Measurements from ENCODE around the gene SLCO1B1. TPM values are rescaled to one million over a fixed set of nuclear protein-coding genes. Genes with fewer than 3 reads are reported as not detected.
"Not testable (repeated sequence)": the region's sequence is repeated elsewhere in the genome, so short reads cannot be mapped to it uniquely, and the experiment has no call there.

The SLCO1B1 gene
- total RNA-seq, 3 donors from 2014 or later: 0.15 TPM; not detected in 2

GRCh38 chr12:21129351-21129750, 1.6 kb upstream of the SLCO1B1 start:
- Histone ChIP-seq H3K4me3 (no peak overlapping the region), H3K27ac (no peak overlapping the region), H3K4me1 (no peaks in the 10 kb centered on the region), H3K27me3 (no peaks in the 10 kb centered on the region), H3K36me3 (no peaks in the 10 kb centered on the region), H3K9me3 (no peaks in the 10 kb centered on the region)
- intact Hi-C loops (cut with DNase I; ENCODE audit: low total_unique reads): no loop called here
- TF ChIP-seq POLR2A (IDR thresholded peaks at IDR 0.05) (no peak), CTCF (IDR thresholded peaks at IDR 0.05) (no peak), POLR2AphosphoS5 (IDR thresholded peaks at IDR 0.05) (no peak)
- no peak for DNase-seq (ENCODE audit: low spot score in 2 of 2)

- intact Hi-C loops (cut with DNase I; ENCODE audit: low total_unique reads): no loop called here
- no peak for TF ChIP-seq POLR2AphosphoS5 (IDR thresholded peaks at IDR 0.05)
- no peak for TF ChIP-seq POLR2A (IDR thresholded peaks at IDR 0.05)
- TF ChIP-seq CTCF (IDR thresholded peaks at IDR 0.05): no peak
Observed at GRCh38 chr12:21129906-21130305, 1.1 kb upstream of the SLCO1B1 start.

DNA sequence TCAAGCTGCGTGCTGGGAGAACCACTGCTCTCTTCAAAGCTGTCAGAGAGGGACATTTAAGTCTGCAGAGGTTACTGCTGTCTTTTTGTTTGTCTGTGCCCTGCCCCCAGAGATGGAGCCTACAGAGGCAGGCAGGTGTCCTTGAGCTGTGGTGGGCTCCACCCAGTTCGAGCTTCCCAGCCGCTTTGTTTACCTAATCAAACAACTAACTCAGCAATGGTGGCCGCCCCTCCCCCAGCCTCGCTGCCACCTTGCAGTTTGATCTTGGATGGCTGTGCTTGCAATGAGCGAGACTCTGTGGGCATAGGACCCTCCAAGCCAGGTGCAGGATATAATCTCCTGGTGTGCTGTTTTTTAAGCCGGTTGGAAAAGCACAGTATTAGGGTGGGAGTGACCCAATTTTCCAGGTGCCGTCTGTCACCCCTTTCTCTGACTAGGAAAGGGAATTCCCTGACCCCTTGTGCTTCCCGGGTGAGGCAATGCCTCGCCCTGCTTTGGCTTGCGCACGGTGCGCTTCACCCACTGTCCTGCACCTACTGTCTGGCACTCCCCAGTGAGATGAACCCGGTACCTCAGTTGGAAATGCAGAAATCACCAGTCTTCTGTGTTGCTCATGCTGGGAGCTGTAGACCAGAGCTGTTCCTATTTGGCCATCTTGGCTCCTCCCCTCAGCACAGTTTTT, 6.5 kb downstream of the SLCO1B1 start:
- intact Hi-C loops (cut with DNase I; ENCODE audit: low total_unique reads): not testable (repeated sequence)

More at GRCh38 chr12:21129906-21130305, 1.1 kb upstream of the SLCO1B1 start:
- no peak for DNase-seq (ENCODE audit: low spot score in 2 of 2)
- Histone ChIP-seq H3K27me3 (no peaks in the 10 kb centered on the region), H3K36me3 (no peaks in the 10 kb centered on the region), H3K9me3 (no peaks in the 10 kb centered on the region), H3K4me3 (no peak overlapping the region), H3K4me1 (no peaks in the 10 kb centered on the region), H3K27ac (no peak overlapping the region)

DNA sequence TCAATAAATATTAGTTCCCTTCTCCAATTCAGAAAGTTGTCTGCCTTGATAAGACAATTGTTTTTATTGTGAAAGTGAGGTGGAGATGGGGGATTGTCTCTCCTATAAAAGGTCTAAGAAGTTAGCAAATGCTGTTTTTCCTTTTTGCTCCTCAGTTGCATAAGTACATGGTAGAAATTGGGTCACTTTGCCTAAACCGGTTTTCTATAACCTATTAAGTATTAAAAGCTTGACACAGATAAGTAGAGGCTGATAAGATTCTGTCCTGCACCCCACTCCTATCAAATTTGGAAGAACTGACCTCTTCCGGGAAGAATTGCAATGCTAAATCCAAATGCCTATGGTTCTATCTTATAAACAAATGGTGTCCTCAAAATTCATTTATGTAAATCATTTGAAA, 7.0 kb downstream of the SLCO1B1 start:
- TF ChIP-seq POLR2AphosphoS5 (IDR thresholded peaks at IDR 0.05) (no peak), CTCF (IDR thresholded peaks at IDR 0.05) (no peak)
- no peak overlapping the region for H3K4me3 ChIP-seq
- intact Hi-C loops (cut with DNase I; ENCODE audit: low total_unique reads): no loop called here

More for the DNA sequence above, 6.5 kb downstream of the SLCO1B1 start:
- not testable (repeated sequence) for DNase-seq (ENCODE audit: low spot score in 2 of 2); H3K4me3 ChIP-seq; H3K36me3 ChIP-seq; H3K27ac ChIP-seq; H3K9me3 ChIP-seq; H3K27me3 ChIP-seq; H3K4me1 ChIP-seq

GRCh38 chr12:21144309-21144708, 13.3 kb downstream of the SLCO1B1 start:
- intact Hi-C loops (cut with DNase I; ENCODE audit: low total_unique reads): no loop called here
- no peaks in the 10 kb centered on the region for H3K36me3 ChIP-seq
- no peak for DNase-seq (ENCODE audit: low spot score in 2 of 2)
- H3K9me3 ChIP-seq: no peaks in the 10 kb centered on the region
- no peak overlapping the region for H3K4me3 ChIP-seq
- no peak overlapping the region for H3K27ac ChIP-seq
- no peaks in the 10 kb centered on the region for H3K27me3 ChIP-seq
- H3K4me1 ChIP-seq: no peaks in the 10 kb centered on the region
- TF ChIP-seq POLR2A (IDR thresholded peaks at IDR 0.05) (no peak), POLR2AphosphoS5 (IDR thresholded peaks at IDR 0.05) (no peak), CTCF (IDR thresholded peaks at IDR 0.05) (no peak)

More for the DNA sequence above, 7.0 kb downstream of the SLCO1B1 start:
- Histone ChIP-seq H3K27ac (no peak overlapping the region), H3K4me1 (no peaks in the 10 kb centered on the region), H3K36me3 (no peaks in the 10 kb centered on the region), H3K27me3 (no peaks in the 10 kb centered on the region), H3K9me3 (peaks cover 6 to 8% of the 10 kb centered on the region in 2 donors)
- no peak for DNase-seq (ENCODE audit: low spot score in 2 of 2)

DNA sequence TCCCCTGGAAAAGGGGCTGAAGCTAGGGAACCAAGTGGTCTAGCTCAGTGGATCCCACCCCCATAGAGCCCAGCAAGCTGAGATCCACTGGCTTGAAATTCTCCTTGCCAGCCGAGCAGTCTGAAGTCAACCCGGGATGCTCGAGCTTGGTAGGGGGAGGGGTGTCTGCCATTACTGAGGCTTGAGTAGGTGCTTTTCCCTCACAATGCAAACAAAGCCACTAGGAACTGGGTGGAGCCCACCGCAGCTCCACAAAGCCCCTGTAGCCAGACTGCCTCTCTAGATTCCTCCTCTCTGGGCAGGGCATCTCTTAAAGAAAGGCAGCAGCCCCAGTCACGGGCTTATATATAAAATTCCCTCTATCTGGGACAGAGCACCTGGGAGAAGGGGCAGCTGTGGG, 18.9 kb downstream of the SLCO1B1 start:
- H3K36me3 ChIP-seq; H3K27ac ChIP-seq; DNase-seq (ENCODE audit: low spot score in 2 of 2); H3K27me3 ChIP-seq; intact Hi-C loops (cut with DNase I; ENCODE audit: low total_unique reads); H3K4me3 ChIP-seq; H3K4me1 ChIP-seq; H3K9me3 ChIP-seq: not testable (repeated sequence)
